Bone marrow (tissue), 2 donors: ENCODE results near the gene HSPA12B.

Source experiments
- DNase-seq, 2 donors: peaks; one replicate each; lab custom pipeline; 2025; lab: John Stamatoyannopoulos, UW

Gene HSPA12B, protein sequence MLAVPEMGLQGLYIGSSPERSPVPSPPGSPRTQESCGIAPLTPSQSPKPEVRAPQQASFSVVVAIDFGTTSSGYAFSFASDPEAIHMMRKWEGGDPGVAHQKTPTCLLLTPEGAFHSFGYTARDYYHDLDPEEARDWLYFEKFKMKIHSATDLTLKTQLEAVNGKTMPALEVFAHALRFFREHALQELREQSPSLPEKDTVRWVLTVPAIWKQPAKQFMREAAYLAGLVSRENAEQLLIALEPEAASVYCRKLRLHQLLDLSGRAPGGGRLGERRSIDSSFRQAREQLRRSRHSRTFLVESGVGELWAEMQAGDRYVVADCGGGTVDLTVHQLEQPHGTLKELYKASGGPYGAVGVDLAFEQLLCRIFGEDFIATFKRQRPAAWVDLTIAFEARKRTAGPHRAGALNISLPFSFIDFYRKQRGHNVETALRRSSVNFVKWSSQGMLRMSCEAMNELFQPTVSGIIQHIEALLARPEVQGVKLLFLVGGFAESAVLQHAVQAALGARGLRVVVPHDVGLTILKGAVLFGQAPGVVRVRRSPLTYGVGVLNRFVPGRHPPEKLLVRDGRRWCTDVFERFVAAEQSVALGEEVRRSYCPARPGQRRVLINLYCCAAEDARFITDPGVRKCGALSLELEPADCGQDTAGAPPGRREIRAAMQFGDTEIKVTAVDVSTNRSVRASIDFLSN

DNA sequence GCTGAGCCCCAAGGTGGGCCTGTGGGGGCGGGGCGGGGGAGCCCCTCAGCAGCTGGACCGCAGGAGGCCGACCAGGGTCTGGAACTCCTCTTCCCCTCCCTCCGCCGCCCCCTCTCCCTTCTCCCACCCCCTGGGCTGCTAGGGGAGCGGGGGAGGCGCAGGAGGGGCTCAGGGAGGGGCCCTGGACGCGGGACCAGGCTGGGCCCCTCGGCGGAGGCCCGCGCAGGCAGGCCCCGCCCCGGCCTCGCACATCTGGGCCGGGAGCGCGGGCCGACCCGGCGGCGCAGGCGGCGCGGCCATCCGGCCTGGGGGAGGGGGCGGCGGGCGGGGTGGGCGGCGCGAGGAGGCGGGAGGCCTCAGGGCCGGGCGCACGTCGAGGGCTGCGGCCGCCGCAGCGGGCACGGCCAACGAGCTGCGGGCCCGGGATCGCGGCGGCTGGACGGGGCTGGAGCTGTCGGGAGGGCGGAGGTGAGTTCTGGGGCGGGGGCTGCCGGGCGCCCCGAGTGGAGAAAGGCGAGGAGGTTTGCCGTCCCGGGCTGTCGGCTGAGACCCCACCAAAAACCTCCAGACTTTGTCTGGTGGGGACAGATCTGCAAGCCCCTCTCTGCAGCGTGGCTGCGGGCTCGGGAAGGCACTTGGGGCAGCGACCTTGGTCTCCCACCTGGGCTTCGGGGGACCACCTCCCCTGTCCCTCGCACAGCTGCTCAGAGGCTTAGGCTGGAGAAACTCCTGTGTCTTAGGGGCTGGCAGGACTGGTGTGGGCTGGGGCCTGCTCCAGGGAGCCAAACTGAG is at the start of gene HSPA12B:
TSS of gene HSPA12B (plus strand) at position 359 of the 792 bp plus-strand sequence. CDS start 5,990 bp downstream, outside the sequence.
- DNase-seq: no peak

DNA sequence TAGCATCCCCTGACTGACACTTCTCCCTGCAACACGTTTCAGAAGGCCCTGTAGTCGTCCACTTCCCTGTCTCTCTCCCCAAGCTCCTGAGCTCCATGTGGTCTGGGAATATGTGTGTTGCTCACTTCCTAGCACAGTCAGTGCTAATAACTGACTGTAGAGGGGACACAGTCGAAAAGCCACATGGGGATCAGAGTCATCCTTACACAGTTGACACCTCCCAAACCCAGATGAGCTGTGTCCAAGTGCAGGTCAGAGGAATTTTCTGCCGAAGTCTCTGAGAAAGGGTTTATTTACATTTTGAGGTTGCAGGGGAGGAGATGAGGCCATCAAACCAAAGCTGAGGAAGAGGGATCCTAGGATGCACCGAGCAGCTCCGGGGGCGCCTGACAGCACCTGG is 47.1 kb upstream of the HSPA12B start:
- DNase-seq: no peak

DNA sequence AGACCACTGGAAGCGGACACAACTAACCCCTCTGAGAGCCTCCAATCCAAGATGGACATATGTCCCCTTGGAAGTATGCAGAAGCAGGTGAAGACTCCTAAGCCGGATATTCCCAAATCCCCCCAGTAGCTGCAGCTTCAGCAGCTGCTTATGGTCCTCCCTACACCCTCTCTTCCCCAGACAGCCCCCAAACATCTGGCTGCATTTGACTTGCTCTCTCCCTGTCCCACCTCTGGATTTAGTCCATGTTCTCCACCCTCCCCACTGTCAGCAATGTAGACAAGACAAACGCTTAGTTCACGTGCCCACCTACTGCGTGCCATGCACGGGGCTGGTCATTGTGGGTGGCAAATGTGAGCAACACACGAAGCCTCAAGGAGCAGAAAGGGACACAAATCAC is 46.1 kb upstream of the HSPA12B start:
- no peak for DNase-seq

DNA sequence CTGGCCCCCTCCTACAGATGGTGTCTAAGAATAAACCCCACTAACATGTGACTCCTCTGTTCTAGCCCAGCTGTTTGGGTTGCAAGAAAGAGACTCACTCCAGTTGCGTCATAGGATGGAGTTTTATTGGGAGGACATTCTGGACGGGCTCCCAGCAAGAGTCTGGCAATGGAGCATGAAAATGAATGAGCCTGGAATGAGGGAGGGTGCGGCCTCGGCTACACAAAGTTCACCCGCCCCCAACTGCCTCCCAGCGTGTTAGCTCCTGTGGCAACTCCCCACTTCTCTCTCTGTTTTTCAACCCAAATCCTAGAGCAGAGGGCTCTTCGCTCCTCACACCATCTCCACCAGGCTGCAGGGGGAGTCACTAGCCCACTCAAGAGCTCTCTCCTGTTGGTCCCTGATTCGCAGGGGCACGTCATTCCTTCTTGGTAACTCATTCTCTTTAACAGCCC is 45.6 kb upstream of the HSPA12B start:
- DNase-seq: no peak

DNA sequence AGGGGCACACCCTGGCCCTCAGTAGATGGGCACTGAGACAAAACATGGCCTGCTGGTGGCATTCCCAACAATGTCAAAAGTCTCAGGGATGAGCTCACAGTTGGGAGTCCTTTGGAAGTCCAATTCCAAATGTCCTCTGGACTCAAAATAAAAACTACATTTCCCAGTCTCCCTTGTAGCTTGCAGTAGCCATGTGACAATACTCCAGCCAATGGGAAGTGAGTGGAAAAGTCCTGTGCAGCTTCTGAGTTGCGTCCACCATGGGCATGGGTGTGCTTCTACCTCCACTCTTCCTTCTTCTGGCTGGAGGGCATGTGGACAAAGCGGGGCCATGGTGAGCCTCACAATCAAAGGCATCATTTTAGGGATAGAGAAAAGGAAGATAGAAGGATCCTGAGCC is 44.8 kb upstream of the HSPA12B start:
- DNase-seq: no peak

DNA sequence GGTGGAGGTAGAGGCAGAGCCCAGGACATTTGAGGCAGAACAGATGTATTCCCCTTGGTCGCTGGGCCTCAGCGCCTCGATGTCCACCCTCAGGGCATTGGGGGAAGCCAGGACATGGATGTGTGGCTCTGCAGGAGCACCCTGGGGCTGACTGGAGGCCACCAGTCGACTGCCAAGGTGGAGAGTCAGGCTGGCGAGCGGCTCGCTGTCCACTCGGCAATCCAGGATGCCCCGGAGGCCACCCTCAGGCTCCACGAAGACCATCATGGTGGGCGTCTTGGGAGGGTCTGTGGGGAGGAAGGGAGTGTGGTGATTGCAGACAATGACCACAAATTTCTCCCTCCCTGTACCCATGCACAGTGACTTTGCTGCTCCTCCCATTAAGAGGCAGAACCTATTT is 42.5 kb upstream of the HSPA12B start:
- no peak for DNase-seq

DNA sequence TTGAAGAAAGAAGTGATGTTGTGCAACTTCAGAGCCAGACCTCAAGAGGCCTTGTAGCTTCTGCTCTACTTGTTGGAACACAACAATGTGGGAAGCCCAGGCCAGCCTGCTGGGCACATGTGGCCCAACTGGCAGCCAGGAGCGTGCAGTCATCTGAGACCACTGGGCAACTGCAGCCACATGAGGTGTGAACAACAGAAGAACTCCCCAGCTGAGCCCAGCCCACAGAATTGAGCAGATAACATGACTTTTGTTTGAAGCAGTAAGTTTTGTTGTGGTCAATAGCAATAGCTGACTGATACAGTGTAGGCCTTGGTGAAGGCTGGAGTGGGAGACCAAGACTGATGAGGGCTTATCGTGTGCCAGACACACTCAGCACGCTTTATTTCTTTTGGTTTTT is 42.1 kb upstream of the HSPA12B start:
- DNase-seq: no peak

DNA sequence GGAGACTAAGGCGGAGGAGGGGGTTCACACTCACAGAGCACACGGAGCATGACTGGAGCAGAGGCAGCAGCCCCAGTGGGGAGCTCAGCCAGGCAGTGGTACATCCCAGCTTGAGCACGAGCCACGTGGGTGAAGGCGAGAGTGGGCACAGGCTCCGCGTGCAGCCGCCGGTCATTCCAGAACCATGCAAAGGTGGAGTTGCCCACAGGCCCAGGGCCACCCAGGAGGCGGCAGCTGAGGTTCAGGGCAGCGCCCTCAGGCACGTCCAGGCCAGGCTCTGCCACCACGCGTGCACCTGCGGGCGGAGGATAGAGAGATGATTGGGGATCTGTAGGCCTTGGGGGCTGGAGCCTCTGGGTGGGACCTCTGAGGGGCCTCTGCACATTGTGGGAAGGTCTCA is 41.2 kb upstream of the HSPA12B start:
- DNase-seq: no peak

DNA sequence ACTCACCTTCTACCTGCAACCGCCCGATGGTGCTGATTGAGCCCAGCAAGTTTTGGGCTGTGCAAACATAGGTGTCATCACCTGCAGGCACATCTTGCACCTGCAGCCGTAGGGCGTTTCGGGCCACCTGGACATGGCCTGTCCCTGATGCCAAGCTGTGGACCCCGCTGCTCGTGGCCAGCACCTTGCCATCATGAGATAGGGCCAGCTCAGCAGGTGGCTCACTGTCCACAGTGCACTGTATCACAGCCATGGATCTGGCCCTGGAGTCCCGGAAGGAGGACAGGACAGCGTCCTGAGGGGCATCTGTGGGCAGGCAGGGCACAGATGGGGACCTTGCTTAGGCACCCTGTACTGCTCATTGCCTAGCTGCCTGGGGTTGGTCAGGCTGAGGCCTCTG is 40.6 kb upstream of the HSPA12B start:
- DNase-seq: no peak

DNA sequence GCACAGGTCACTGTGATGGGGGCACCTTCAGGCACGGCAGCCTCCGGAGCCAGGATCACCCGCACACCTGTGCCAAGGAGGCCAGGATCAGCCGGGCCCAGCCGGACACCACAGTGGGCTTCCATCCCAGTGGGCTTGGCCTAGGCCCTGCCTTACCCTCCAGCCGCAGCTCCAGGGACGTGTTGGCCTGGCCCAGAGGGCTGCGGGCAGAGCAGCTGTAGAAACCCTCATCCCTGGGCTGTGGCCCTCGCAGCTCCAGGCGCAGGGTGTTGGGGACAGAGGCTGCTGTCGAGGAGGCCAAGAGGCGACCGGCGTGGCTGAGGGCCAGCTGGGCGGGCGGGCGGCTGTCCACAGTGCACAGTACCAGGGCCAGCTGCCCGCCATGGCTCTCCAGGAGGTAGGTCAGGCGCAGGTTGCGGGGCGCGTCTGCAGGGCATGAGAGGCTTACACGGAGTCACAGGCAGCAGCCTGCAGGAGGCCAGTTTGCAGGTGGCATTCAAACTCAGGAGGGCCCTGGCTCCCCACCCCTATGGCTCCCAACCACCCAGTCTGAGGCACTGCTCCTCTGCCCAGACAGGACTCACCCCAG is 39.7 kb upstream of the HSPA12B start:
- no peak for DNase-seq

DNA sequence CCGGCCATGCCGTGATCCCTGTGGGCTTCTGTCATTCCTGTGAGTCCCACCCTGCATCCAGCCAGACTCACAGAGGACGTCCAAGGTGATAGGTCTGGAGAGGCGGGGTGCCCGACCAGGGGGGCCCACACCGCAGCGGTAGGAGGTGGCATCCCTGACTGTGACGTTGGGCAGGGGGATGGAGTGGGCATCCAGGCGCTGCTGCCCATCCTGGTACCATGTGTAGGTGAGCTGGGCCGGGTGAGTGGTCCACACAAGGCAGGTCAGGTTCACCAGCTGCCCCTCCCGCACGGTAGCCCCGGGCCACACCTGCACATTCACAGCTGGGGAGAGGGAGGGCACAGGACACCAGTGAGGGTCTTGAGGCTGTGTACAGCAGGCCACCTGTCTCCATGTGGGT is 39.1 kb upstream of the HSPA12B start:
- no peak for DNase-seq

DNA sequence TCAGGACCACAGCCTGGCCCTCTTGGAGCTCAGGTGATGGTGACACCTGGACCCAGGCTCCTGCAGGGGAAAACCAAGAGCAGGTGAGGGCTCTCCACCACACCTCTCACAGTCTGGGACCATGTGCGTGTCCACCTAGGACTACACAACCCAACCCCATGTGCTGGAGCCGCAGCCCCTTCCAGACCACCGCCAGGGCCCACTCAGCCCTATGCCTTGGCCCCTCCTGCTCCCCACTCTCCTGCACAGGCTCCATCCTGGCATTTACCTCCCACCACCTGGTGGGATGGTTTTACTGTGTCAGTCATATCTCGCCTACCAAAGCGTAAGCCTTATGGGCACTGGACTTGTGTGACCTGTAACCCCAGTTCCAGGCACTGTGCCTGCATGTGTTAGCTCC is 37.6 kb upstream of the HSPA12B start:
- no peak for DNase-seq

DNA sequence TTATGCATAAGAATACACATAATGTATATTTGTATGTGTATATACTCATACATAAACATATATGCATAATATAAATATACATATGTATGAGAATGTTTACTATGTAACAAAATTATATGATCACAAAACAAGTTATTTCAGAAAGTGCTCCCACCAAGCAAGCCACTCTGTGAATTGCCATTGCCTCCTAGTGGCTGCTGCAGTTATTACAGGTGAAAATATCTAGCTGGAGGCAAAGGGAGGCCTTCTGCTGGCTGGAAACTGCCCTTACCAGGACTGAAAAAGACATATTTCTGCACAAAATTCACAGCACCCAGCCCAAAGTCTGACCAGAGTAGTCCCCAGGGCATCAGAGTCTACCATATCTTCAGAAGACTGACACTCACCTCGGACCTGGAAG is 36.3 kb upstream of the HSPA12B start:
- DNase-seq: no peak

DNA sequence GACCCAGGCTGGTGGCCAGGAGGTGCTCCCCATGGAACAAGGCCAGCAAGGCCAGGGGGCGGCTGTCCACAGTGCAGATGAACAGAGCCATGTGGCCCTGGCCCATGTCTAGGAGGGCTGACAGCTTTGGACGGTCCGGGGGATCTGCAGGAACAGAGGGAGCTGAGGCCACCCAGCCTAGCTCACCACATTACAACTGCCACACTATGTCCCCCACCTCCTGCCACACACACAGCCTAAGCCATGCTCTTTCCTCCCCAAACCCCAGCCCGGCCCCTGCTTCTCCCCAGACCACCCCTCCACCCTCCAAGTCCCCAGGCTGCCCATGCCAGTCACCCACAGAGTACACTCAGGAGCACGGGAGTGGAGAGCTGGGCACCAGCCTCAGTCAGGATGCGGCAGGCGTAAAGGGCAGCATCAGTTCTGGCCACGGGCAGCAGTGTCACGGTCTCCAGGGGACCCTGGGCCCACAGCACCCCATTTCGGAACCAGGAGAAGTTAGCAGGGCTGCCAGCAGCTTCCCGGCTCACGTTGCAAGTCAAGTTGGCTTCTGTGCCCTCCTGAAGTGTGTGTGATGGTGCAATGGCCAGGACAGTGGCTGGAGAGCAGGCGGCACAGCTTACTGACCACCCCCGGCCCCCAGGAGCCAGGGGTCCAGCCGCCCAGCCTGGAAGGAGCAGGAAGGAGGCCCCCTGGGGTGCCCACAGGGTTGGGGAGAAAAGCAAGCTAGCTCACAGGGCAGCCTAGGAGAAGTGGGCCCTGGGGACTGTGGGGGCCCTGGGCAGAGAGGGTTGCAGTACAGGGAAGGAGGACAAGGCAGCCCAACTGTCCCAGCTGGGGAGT is 35.5 kb upstream of the HSPA12B start:
- DNase-seq: no peak

DNA sequence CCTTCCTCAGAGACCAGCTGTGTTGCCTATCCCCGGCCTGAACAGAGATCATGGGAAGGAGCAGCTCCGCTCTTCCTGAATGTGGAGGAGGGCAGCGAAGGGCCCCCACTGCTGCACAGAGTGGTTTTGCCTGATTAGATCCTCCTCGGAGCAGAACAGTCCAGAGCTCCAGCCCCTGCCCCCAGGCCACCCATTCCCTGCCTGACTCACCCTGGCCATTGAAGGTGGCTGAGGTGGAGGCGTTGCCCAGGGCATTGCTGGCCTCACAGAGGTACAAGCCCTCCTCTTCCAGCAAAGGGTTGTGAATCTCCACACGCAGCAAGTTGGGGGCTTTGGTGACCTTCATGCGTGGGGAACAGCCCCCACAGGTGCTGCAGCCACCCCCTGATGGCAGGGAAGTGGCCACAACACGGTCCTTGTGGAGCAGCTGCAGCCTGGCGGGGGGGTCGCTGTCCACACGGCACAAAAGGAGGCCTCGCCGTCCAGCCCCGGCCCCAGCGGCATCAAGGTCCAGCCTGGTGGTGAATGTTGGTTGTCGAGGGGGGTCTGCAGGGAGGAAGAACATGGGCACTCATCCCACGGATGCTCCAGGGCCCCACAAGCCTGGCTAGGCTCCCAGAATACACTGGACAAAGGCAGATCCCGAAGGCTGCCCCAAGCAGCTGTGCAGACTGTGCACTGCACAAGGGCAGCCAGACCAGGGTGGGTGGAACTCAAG is 34.7 kb upstream of the HSPA12B start:
- DNase-seq: no peak

DNA sequence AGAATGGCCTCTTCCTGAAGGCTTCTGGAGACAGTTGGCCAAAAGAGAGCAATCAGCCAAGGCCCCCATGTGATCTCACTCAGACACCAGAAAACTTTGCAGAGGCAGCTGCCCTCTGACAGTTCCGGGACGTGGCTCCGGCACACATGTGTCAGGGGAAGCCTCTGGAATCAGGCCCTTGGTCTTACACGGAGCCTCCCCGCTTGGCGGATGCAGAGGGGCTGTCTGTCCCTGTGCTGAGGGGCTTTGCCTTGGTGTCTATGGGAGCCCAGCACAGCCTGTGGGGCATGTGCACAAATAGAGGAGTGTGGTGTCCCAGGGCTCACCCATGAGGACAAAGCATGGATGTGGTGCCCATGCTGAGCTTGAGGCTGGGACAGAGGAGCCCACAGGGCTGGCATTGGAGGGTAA is 33.9 kb upstream of the HSPA12B start:
- DNase-seq: no peak

DNA sequence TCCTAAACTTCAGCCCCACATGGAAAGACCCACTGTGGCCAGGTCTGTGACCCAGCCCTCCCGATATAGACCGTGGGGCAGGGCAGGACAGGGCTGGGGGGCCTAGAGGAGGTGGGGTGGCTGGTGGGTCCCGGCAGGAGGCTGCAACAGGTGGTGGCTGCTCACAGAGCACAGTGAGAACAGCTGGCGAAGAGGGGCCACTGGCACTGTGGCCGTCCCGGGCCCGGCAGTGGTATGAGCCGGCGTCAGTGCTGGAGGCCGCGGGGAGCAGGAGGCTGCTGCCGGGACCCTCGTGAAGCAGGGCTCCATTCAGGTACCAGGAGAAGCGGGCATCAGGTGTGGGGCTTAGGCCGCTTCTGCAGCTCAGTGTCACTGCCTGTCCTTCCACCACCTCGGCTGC is 33.4 kb upstream of the HSPA12B start:
- no peak for DNase-seq

DNA sequence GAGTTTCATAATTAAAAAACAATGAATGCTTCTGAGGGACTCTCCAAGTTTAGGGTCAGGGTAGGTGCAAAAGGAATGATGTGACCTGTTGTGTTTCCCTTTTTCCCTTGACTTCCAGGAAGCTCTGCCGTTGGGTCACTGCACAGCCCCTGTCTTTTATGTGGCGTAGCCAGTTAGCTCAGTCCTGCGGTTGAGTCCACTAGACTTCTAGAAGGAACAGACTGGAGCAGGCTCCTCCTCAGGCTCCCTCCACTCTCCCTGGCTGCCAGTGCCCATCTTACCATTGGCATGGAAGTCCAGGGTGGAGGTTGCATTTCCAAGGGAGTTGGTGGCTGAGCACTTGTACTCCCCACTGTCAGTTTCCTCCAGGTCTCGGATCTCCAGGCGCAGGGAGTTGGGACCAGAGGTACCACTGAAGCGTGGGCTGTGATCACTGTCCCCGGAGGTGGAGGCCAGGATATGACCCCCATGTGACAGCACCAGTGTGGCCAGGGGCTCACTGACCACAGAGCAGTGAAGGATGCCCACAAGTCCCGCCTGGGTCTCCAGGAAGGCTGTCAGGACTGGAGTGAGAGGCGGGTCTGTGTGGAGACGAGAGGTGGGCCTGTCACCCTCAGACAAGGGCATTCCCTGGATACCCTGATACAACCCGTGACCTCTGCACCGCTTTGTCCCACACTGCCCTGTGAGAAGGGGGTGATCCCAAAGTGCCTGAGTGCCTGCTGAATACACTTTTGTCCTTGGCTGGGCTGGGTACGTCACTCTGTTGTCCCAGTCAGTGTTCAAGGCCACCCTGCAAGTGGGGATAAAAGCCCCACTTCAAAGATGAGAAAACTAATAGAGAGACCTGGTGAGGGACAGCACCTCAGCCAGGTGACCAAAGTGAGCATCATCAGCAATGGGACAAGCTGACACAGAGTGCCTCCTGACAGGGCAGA is 31.2 kb upstream of the HSPA12B start:
- no peak for DNase-seq

DNA sequence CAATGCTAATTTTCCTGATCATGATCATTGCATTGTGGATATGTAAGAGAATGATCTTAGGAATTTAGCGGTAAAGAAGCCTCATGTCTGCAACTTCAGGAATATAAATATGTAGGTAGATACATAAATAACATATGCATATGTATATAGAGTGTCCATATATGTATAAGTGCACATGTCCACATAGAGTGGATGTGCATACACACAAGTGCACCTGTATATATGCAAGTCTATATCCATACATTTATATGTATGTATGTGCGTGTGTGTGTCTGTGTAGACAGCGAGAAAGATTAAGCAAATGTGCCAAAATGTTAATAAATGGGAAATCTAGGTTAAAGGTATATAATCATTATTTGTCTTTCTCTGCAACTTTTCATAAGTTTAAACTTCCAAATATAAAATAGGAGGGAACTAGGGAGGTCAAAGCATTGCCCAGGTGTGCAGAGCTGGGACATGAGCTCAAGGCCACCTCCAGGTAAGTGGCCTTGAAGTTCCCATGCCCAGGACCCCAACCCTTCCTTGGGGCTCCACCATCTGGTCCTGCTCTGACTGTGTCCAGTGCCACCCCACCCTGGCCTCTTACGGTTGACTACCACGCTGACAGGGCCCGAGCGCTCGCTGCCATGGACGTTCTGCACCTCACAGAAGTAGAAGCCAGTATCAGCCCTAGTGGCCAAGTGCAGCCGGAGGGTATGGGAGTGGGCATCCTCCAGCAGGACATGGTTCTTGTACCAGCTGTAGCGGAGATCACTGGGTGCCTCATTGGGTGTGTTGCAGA is 29.7 kb upstream of the HSPA12B start:
- no peak for DNase-seq
